ENCODE measurements around the gene TTC36.

DNA sequence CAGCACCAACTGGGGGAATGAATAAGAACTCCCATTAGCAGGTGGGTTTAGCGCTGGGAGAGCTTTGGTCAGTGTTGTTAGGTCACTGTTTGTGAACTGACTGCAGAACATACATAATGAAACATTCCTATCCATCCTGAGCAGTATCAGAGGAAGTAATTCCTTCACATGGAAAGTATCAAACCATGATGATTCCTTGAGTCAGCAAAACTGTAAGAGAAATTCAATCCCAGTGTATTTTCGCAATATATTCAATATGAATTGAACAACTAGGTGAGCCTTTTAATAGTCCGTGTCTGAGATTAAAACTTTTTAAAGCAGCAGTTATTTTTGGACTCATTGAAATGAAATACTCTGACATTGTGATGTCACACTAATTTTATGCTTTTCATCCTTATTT, 42.9 kb upstream of the TTC36 start:
- TF ChIP-seq EZH2phosphoT487 (IDR thresholded peaks at IDR 0.05; ENCODE audit: borderline replicate concordance): no peak
- TF ChIP-seq, protein P1, sequence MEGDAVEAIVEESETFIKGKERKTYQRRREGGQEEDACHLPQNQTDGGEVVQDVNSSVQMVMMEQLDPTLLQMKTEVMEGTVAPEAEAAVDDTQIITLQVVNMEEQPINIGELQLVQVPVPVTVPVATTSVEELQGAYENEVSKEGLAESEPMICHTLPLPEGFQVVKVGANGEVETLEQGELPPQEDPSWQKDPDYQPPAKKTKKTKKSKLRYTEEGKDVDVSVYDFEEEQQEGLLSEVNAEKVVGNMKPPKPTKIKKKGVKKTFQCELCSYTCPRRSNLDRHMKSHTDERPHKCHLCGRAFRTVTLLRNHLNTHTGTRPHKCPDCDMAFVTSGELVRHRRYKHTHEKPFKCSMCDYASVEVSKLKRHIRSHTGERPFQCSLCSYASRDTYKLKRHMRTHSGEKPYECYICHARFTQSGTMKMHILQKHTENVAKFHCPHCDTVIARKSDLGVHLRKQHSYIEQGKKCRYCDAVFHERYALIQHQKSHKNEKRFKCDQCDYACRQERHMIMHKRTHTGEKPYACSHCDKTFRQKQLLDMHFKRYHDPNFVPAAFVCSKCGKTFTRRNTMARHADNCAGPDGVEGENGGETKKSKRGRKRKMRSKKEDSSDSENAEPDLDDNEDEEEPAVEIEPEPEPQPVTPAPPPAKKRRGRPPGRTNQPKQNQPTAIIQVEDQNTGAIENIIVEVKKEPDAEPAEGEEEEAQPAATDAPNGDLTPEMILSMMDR (conservative IDR thresholded peaks at IDR 0.05; ENCODE audit: low read length): no peak

Measured in Loucy (cell line).